SK-N-MC (cell line): Measurements from ENCODE around the gene TEAD1.

Experiments used
- EZH2 ChIP-seq: fragments of 200-600 bp; sonication (generic); IDR thresholded peaks from one replicate; pipeline ENCODE4 v1.6.1; 2017; ENCODE audit warnings: antibody characterized with exemption
- FOXP2 ChIP-seq: optimal IDR thresholded peaks from 2 replicates; pipeline ENCODE3; 2011; ENCODE audit warnings: mild to moderate bottlenecking, moderate library complexity; ENCODE audit not compliant: insufficient read depth; ENCODE audit errors: extremely low read length, control extremely low read depth
- POLR2AphosphoS5 ChIP-seq: IDR thresholded peaks from 2 replicates; pipeline ENCODE4 v1.6.1; 2012; ENCODE audit warnings: mild to moderate bottlenecking, low read depth, low read length, borderline replicate concordance

DNA sequence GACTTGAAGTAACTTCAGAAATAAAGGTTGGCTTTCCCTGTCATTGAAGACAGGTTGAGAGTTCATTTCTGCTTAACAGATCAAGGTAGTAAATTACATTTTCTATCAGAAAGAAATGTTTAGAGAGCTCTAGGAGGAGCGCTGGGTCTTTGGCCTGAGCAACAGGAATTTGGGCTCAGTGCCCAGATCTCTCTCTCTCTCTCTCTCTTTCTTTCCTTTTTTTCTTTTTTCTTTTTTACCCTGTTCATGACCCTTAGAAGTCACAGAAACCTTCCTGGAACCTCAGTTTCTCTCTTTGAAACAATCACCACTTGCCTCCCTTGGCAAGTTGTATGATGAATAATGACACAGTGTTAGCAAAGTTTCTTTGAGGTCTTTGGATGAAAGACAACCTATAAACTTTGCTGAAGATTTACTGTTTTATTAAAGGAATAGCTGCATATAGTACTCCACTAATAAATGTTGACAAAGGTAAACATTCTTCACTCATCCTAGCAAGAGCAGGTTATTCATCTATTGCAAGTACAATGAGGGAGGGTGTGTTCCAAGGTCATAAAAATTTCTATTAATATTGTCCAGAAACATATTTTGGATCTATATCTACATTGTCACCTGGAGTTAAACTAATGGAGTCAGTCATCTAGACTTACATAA lies 299.4 kb downstream of the TEAD1 start:
- TF ChIP-seq EZH2, result no peak
- no peak for TF ChIP-seq POLR2AphosphoS5
- TF ChIP-seq FOXP2, result no peak
